ENCODE results near the gene ABCD3. TPM values are rescaled to one million over a fixed set of nuclear protein-coding genes. Genes with fewer than 3 reads are reported as not detected.

The ABCD3 gene
- total and polyA plus RNA-seq, 2 of the 13 experiments (the other 11 are each of a cell fraction or from before 2014, with no cell fraction given), result 27.5 to 166 TPM

DNA sequence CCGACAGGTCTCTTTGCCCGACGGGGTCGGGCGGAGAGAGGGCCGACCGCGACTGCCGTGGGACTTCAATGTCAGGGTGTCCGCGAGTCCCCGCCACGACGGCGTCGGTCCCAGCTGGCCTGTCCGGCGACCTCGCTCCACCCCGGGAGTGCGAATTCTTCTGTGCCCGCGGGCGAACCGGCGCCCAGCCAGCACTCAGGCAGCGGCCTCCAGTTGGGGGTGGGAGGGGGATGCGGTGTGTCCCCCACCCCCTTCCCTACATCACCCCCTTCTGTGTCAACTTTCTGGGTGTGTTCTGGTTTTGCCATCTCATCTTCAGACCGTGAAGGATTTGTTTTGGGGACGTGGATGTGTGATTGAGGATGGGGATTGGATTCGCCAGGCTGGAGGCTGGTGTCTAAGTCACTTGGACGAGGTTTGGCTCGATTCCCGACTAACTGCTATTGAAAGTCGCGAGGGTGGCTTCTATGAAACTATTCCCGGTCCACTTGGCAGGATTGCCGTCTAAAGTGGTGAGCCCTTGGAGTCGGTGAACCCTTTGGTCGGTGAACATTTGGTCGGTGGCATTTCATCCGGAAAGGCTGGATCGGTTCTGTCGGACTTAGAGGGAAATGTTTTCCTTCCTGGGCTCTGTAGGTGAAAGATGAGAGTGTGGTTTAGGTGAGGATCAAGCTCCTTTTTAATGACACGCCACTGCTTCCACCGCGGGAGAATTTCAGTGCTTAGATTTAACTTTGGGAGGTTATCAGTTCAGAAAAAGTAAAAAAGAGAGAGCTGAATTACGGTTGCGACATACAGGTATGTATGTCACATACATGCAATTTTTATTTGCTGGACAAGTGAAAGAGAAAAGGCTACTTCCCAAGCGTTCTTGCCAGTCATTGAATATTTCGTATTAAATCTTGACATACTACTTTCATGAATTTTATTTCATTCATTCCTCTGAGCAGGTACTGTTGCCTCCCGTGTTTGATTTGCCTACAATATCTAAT lies 771 bp downstream of the ABCD3 start (continued):
- TF ChIP-seq KDM2A (CRISPR knock-in tag; IDR thresholded peaks at IDR 0.05; ENCODE audit: borderline replicate concordance, low read depth) (peak; percentile 9; the same call in 1 of the 2 replicates), CREM (IDR thresholded peaks at IDR 0.05) (no peak), CREM (CRISPR knock-in tag; IDR thresholded peaks at IDR 0.05) (no peak), ZNF460 (CRISPR knock-in tag; IDR thresholded peaks at IDR 0.05; ENCODE audit: borderline replicate concordance) (no peak), ZNF777 (CRISPR knock-in tag; IDR thresholded peaks at IDR 0.05) (peak; percentile 91), MED13 (CRISPR knock-in tag; IDR thresholded peaks at IDR 0.05) (no peak), TBX2 (CRISPR knock-in tag; IDR thresholded peaks at IDR 0.05; ENCODE audit: borderline replicate concordance) (no peak), REL (CRISPR knock-in tag; conservative IDR thresholded peaks at IDR 0.05) (no peak), ZNF10 (CRISPR knock-in tag; IDR thresholded peaks at IDR 0.05; ENCODE audit: borderline replicate concordance, low read depth) (no peak), ZFX (CRISPR knock-in tag; IDR thresholded peaks at IDR 0.05; ENCODE audit: low read depth) (no peak), REXO4 (CRISPR knock-in tag; IDR thresholded peaks at IDR 0.05; ENCODE audit: borderline replicate concordance) (no peak), AGO1 (IDR thresholded peaks at IDR 0.05; ENCODE audit: low read depth, low read length, poor library complexity, severe bottlenecking) (peak; percentile 22), ZNF546 (CRISPR knock-in tag; conservative IDR thresholded peaks at IDR 0.05) (no peak), RFXAP (CRISPR knock-in tag; IDR thresholded peaks at IDR 0.05; ENCODE audit: borderline replicate concordance) (no peak), SIX1 (CRISPR knock-in tag; IDR thresholded peaks at IDR 0.05; ENCODE audit: borderline replicate concordance) (no peak), ZNF251 (CRISPR knock-in tag; IDR thresholded peaks at IDR 0.05) (no peak)
- TF ChIP-seq, protein P1, sequence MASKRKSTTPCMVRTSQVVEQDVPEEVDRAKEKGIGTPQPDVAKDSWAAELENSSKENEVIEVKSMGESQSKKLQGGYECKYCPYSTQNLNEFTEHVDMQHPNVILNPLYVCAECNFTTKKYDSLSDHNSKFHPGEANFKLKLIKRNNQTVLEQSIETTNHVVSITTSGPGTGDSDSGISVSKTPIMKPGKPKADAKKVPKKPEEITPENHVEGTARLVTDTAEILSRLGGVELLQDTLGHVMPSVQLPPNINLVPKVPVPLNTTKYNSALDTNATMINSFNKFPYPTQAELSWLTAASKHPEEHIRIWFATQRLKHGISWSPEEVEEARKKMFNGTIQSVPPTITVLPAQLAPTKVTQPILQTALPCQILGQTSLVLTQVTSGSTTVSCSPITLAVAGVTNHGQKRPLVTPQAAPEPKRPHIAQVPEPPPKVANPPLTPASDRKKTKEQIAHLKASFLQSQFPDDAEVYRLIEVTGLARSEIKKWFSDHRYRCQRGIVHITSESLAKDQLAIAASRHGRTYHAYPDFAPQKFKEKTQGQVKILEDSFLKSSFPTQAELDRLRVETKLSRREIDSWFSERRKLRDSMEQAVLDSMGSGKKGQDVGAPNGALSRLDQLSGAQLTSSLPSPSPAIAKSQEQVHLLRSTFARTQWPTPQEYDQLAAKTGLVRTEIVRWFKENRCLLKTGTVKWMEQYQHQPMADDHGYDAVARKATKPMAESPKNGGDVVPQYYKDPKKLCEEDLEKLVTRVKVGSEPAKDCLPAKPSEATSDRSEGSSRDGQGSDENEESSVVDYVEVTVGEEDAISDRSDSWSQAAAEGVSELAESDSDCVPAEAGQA (IDR thresholded peaks at IDR 0.05; ENCODE audit: low read depth), result no peak
- TF ChIP-seq, protein P1 (CRISPR knock-in tag; IDR thresholded peaks at IDR 0.05; ENCODE audit: borderline replicate concordance), result 0 out of 2 replicates have a peak, but pooled peaks have one; percentile 50
- TF ChIP-seq, protein P2, sequence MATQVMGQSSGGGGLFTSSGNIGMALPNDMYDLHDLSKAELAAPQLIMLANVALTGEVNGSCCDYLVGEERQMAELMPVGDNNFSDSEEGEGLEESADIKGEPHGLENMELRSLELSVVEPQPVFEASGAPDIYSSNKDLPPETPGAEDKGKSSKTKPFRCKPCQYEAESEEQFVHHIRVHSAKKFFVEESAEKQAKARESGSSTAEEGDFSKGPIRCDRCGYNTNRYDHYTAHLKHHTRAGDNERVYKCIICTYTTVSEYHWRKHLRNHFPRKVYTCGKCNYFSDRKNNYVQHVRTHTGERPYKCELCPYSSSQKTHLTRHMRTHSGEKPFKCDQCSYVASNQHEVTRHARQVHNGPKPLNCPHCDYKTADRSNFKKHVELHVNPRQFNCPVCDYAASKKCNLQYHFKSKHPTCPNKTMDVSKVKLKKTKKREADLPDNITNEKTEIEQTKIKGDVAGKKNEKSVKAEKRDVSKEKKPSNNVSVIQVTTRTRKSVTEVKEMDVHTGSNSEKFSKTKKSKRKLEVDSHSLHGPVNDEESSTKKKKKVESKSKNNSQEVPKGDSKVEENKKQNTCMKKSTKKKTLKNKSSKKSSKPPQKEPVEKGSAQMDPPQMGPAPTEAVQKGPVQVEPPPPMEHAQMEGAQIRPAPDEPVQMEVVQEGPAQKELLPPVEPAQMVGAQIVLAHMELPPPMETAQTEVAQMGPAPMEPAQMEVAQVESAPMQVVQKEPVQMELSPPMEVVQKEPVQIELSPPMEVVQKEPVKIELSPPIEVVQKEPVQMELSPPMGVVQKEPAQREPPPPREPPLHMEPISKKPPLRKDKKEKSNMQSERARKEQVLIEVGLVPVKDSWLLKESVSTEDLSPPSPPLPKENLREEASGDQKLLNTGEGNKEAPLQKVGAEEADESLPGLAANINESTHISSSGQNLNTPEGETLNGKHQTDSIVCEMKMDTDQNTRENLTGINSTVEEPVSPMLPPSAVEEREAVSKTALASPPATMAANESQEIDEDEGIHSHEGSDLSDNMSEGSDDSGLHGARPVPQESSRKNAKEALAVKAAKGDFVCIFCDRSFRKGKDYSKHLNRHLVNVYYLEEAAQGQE (IDR thresholded peaks at IDR 0.05; ENCODE audit: borderline replicate concordance in 1 of 2, low read depth in 1 of 2, low read length in 2 of 2), result peak in 1 of 2 experiments; percentile 4; a peak in 1 of 4 replicates

Data from HepG2 (cell line).